K562 (cell line): ENCODE results near the gene C11orf52. TPM values are rescaled to one million over a fixed set of nuclear protein-coding genes. Genes with fewer than 3 reads are reported as not detected.

Experiments used
- ATAC-seq: fragments of 200-7000 bp; cut with Tn5 transposase; 3 replicates; pipeline ENCODE4 v1.9.1; 2020; ENCODE audit warnings: moderate library complexity
- BruUV-seq: library from RNA; stranded (reverse); fragments of 400-500 nt; replicated peaks from 2 replicates; lab custom pipeline; 2021; lab: Mats Ljungman, UMichigan
- CTCF ChIA-PET: fragments of 300-600 bp; formaldehyde crosslinking; extraction: SDS; loops from one replicate; lab custom pipeline; 2021; ENCODE audit warnings: low intra/inter-chr PET ratio; lab: Yijun Ruan, JAX
- POLR2A ChIA-PET: fragments of 300-600, 350-650 bp; sonication (Branson Sonifier 250); formaldehyde crosslinking; extraction: SDS; loops from one replicate; lab custom pipeline; 2021; ENCODE audit warnings: antibody characterized with exemption, inconsistent platforms; lab: Yijun Ruan, JAX
- DNase-seq, 4 experiments: peaks; one replicate each; pipeline versions ENCODE4 v3.0.0 to v3.0.0-alpha.2; 2011 to 2018; ENCODE audit warnings: low spot score in 3 of 4, mixed read lengths in 3 of 4; ENCODE audit errors: extremely low read depth in 1 of 4
- FAIRE-seq: peaks from 2 replicates; lab custom pipeline; 2011; peaks lifted over from hg19 to GRCh38; lab: Jason Lieb, UNC
- H2AFZ ChIP-seq: 2 replicates; pipeline ENCODE4 v1.6.0; 2011; ENCODE audit warnings: low read depth, low read length, control low read depth, inconsistent platforms
- H3K27ac ChIP-seq: fragments of 200-600 bp; 3 replicates; pipeline ENCODE4 v1.8.0; 2011; ENCODE audit warnings: low read depth, mild to moderate bottlenecking, control low read depth, inconsistent platforms, low read length, moderate library complexity, mixed read lengths; ENCODE audit errors: extremely low read depth
- H3K27me3 ChIP-seq, 2 experiments: fragments of 300-600 bp in 1 of 2; 2 replicates in 1 of 2; 3 replicates in 1 of 2; pipeline versions ENCODE4 v1.6.0 to v1.8.0; 2011; ENCODE audit warnings: inconsistent platforms in 2 of 2, low read length in 2 of 2, mild to moderate bottlenecking in 1 of 2, mixed read lengths in 1 of 2, moderate library complexity in 1 of 2; ENCODE audit not compliant: control insufficient read depth in 2 of 2, insufficient read depth in 2 of 2
- H3K36me3 ChIP-seq: fragments of 300-600 bp; 3 replicates; pipeline ENCODE4 v1.8.0; 2011; ENCODE audit warnings: mild to moderate bottlenecking, low read length, inconsistent platforms; ENCODE audit not compliant: control insufficient read depth, insufficient read depth
- H3K4me1 ChIP-seq, 2 experiments: fragments of 200-600 bp in 1 of 2; replicated peaks in 1 of 2; 2 replicates in 1 of 2; 3 replicates in 1 of 2; pipeline versions ENCODE4 v1.5.1 to v1.8.0; 2011; ENCODE audit warnings: inconsistent platforms in 2 of 2, low read length in 2 of 2, mild to moderate bottlenecking in 1 of 2, mixed read lengths in 1 of 2, moderate library complexity in 1 of 2; ENCODE audit not compliant: control insufficient read depth in 2 of 2, insufficient read depth in 2 of 2
- H3K4me2 ChIP-seq: 2 replicates; pipeline ENCODE4 v1.6.1; 2011; ENCODE audit warnings: low read length, control low read depth, inconsistent platforms, mixed read lengths; ENCODE audit not compliant: insufficient read depth
- H3K4me3 ChIP-seq: fragments of 200-600 bp; sonication (generic), shearing (Covaris generic); 2 replicates; pipeline ENCODE4 v1.5.1; 2016; ENCODE audit warnings: control low read depth, inconsistent platforms
- H3K79me2 ChIP-seq: fragments of 200-600 bp; 3 replicates; pipeline ENCODE4 v1.8.0; 2011; ENCODE audit warnings: low read length, inconsistent platforms; ENCODE audit not compliant: control insufficient read depth, insufficient read depth
- H3K9ac ChIP-seq, 2 experiments: 2 replicates each; pipeline versions ENCODE4 v1.6.0 to v1.6.1; 2011; ENCODE audit warnings: low read depth in 2 of 2, low read length in 2 of 2, control low read depth in 1 of 2, inconsistent platforms in 1 of 2, mild to moderate bottlenecking in 1 of 2, mixed read lengths in 1 of 2; ENCODE audit not compliant: insufficient read depth in 1 of 2
- H3K9me1 ChIP-seq: one replicate; pipeline ENCODE4 v1.6.0; 2011; ENCODE audit warnings: inconsistent platforms, mild to moderate bottlenecking, low read length, moderate library complexity; ENCODE audit not compliant: control insufficient read depth, insufficient read depth
- H3K9me3 ChIP-seq: replicated peaks from 2 replicates; pipeline ENCODE4 v1.5.1; 2011; ENCODE audit warnings: low read depth, low read length, inconsistent platforms; ENCODE audit not compliant: control insufficient read depth, insufficient read depth
- H4K20me1 ChIP-seq: replicated peaks from 2 replicates; pipeline ENCODE4 v1.6.1; 2011; ENCODE audit warnings: low read length, inconsistent platforms, mixed read lengths; ENCODE audit not compliant: control insufficient read depth, insufficient read depth
- FOXK2 ChIP-seq, 2 experiments: fragments of 450-650 bp; IDR thresholded peaks in 1 of 2; conservative IDR thresholded peaks in 1 of 2; 2 replicates each; pipeline ENCODE4 v1.6.1; 2016; ENCODE audit warnings: low read depth in 2 of 2, mild to moderate bottlenecking in 1 of 2
- GTF2F1 ChIP-seq: IDR thresholded peaks from 2 replicates; pipeline ENCODE4 v1.6.1; 2011; ENCODE audit warnings: low read depth, low read length, improper control_type of control experiment
- WGBS: fragments of 100-300 bp; shearing (Covaris generic); methylation state at CpG from one replicate; pipeline ENCODE4 v1.1.6; 2016; ENCODE audit warnings: low coverage, mixed read lengths; ENCODE audit not compliant: insufficient coverage; ENCODE audit errors: missing lambda C conversion rate; 5-methylcytosine and 5-hydroxymethylcytosine counted together
- in situ Hi-C: fragments of 300-500 bp; cut with MboI; formaldehyde crosslinking; loops from 4 replicates; pipeline ENCODE4 v1.15.0; 2018; ENCODE audit warnings: inconsistent platforms, mixed read lengths
- intact Hi-C: fragments of 100-400 bp; cut with micrococcal nuclease; formaldehyde crosslinking; loops from 2 replicates; pipeline ENCODE4 v1.14.2; 2022
- polyA plus RNA-seq, 8 experiments: library from polyadenylated mRNA; depleted of rRNA in 4 of 8; stranded (reverse) in 5 of 8; unstranded in 3 of 8; fragments of >200 nt; fragmentation: Nextera tagmentation in 2 of 8; fragmentation: Illumina TruSeq in 1 of 8; extraction: Ambion mirVana in 2 of 8; extraction: Trizol in 1 of 8; gene quantifications; 2 replicates each; pipeline versions ENCODE4 v1.2.1 to v1.2.3, GENCODE V29; 2011 to 2014; ENCODE audit warnings: inconsistent platforms in 1 of 8, missing spikeins in 1 of 8
- total RNA-seq, 7 experiments: library from RNA; depleted of rRNA in 6 of 7; stranded (reverse); fragments of >200 nt in 6 of 7; fragmentation: Illumina TruSeq in 2 of 7; extraction: Trizol in 2 of 7; gene quantifications; 2 replicates each; pipeline versions ENCODE4 v1.2.1 to v1.2.3, GENCODE V29; 2011 to 2021; ENCODE audit warnings: low replicate concordance in 1 of 7
- TF ChIP-seq, protein P1 (sequence below): fragments of 200-800 bp; sonication (Bioruptor generic); IDR thresholded peaks from 2 replicates; pipeline ENCODE4 v1.6.1; 2017; ENCODE audit warnings: missing genetic modification characterization, missing compliant biosample characterization

C11orf52 gene
- total and polyA plus RNA-seq, 9 of the 15 experiments (the other 6 are each of a cell fraction or from before 2014, with no cell fraction given), result 0.29 to 2.9 (median 1.0) TPM

DNA sequence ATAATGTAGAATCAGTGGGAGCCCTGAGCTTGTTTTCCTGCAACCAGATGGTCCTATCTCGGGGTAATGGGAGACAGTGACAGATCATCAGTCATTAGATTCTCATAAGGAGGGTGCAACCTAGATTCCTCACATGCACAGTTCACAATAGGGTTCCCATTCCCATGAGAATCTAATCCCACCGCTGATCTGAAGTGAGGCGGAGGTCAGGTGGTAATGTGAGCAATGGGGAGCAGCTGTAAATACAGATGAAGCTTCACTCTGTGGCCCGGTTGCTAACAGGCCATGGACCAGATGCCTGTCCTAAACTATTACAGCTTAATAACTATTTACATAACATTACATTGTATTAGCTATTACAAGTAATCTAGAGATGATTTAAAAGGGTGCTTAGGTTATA, 35.4 kb downstream of the C11orf52 start:
- POLR2A ChIA-PET, result interaction anchor here (0.6 to 1.2 kb wide), 2 partner anchors 12 to 32 kb away, joined by 3 read pairs; no protein-coding TSS in a partner anchor

More for the DNA sequence above, 35.4 kb downstream of the C11orf52 start:
- FAIRE-seq, result no peak
- in situ Hi-C loops (no loop called here), intact Hi-C loops (no loop called here)
- Histone ChIP-seq H2AFZ (no peak overlapping the region), H3K79me2 (no peaks in the 10 kb centered on the region), H3K4me2 (no peak overlapping the region), H3K27ac (no peak overlapping the region), H4K20me1 (no peaks in the 10 kb centered on the region), H3K4me1 (peaks cover 9 to 13% of the 10 kb centered on the region in 2 experiments), H3K9me3 (peaks cover 3% of the 10 kb centered on the region; the same call in 1 of the 2 replicates), H3K9me1 (no peaks in the 10 kb centered on the region), H3K36me3 (no peaks in the 10 kb centered on the region), H3K27me3 (no peaks in the 10 kb centered on the region), H3K4me3 (no peak overlapping the region), H3K9ac (no peak overlapping the region)
- CTCF ChIA-PET, result no interaction called here
- no TSS peak for BruUV-seq
- no peak for ATAC-seq
- 66% methylated on average over 4 of the region's 4 CpGs for WGBS
- no peak for TF ChIP-seq GTF2F1
- TF ChIP-seq FOXK2 (conservative IDR thresholded peaks at IDR 0.05 in 1 of 2, IDR thresholded peaks at IDR 0.05 in 1 of 2; ENCODE audit: low read depth in 2 of 2), result no peak
- TF ChIP-seq, protein P1, sequence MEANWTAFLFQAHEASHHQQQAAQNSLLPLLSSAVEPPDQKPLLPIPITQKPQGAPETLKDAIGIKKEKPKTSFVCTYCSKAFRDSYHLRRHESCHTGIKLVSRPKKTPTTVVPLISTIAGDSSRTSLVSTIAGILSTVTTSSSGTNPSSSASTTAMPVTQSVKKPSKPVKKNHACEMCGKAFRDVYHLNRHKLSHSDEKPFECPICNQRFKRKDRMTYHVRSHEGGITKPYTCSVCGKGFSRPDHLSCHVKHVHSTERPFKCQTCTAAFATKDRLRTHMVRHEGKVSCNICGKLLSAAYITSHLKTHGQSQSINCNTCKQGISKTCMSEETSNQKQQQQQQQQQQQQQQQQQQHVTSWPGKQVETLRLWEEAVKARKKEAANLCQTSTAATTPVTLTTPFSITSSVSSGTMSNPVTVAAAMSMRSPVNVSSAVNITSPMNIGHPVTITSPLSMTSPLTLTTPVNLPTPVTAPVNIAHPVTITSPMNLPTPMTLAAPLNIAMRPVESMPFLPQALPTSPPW (CRISPR knock-in tag), result no peak
- no peak for DNase-seq
